Fibroblast of lung (primary cell): Measurements from ENCODE around the gene PELO.

Experiments
- EZH2 ChIP-seq: IDR thresholded peaks from 2 replicates; pipeline ENCODE4 v1.5.1; 2012; ENCODE audit warnings: low read length, control low read depth, mild to moderate bottlenecking; ENCODE audit errors: missing control alignments
- TF ChIP-seq, protein P1 (sequence below), 2 donors: IDR thresholded peaks in 1 of 2; conservative IDR thresholded peaks in 1 of 2; 1 replicate in 1 of 2; 2 replicates in 1 of 2; pipeline ENCODE4 v1.5.1; 2011 to 2012; ENCODE audit warnings: low read length in 2 of 2, control low read depth in 1 of 2, inconsistent platforms in 1 of 2, low read depth in 1 of 2, mild to moderate bottlenecking in 1 of 2

DNA sequence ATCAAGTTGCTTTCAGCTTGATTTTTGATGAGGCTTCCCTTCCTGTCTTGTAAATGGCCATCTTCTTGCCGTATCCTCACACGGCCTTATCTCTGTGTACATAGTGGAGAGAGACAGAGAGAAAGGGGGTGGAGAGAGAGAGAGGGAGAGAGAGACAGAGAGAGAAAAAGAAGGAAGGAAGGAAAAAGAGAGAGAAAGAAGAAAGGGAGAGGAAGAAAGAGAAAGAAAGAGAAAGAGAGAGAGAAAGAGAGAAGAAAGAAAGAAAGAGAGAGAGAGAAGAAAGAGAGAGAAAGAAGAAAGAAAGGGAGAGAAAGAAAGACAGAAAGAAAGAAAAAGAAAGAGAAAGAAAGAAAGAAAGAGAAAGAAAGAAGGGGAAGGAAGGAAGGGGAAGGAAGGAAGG is 46.6 kb downstream of the PELO start:
- TF ChIP-seq EZH2: no peak
- TF ChIP-seq, protein P1, sequence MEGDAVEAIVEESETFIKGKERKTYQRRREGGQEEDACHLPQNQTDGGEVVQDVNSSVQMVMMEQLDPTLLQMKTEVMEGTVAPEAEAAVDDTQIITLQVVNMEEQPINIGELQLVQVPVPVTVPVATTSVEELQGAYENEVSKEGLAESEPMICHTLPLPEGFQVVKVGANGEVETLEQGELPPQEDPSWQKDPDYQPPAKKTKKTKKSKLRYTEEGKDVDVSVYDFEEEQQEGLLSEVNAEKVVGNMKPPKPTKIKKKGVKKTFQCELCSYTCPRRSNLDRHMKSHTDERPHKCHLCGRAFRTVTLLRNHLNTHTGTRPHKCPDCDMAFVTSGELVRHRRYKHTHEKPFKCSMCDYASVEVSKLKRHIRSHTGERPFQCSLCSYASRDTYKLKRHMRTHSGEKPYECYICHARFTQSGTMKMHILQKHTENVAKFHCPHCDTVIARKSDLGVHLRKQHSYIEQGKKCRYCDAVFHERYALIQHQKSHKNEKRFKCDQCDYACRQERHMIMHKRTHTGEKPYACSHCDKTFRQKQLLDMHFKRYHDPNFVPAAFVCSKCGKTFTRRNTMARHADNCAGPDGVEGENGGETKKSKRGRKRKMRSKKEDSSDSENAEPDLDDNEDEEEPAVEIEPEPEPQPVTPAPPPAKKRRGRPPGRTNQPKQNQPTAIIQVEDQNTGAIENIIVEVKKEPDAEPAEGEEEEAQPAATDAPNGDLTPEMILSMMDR (conservative IDR thresholded peaks at IDR 0.05 in 1 of 2, IDR thresholded peaks at IDR 0.05 in 1 of 2; ENCODE audit: low read depth in 1 of 2, low read length in 2 of 2): no peak
